HepG2 (cell line): ENCODE measurements around the gene OPRL1. TPM values are rescaled to one million over a fixed set of nuclear protein-coding genes. Genes with fewer than 3 reads are reported as not detected.

Experiments used
- ATM ChIP-seq: fragments of 450-650 bp; IDR thresholded peaks from 2 replicates; pipeline ENCODE4 v1.7.1; 2017; ENCODE audit warnings: mild to moderate bottlenecking, borderline replicate concordance
- CC2D1A ChIP-seq: sonication (generic); formaldehyde crosslinking; IDR thresholded peaks from 2 replicates; pipeline ENCODE4 v1.8.1; 2023; ENCODE audit warnings: mild to moderate bottlenecking, missing genetic modification reagents
- DPF2 ChIP-seq: sonication (generic); formaldehyde crosslinking; IDR thresholded peaks from 2 replicates; pipeline ENCODE4 v1.4.0; 2020; ENCODE audit warnings: mild to moderate bottlenecking, low read depth, missing genetic modification reagents, borderline replicate concordance
- FOXO1 ChIP-seq: sonication (generic); formaldehyde crosslinking; IDR thresholded peaks from 2 replicates; pipeline ENCODE4 v1.4.0; 2020; ENCODE audit warnings: missing genetic modification reagents
- HDAC2 ChIP-seq: sonication (generic); formaldehyde crosslinking; IDR thresholded peaks from 2 replicates; pipeline ENCODE4 v1.4.0; 2020; ENCODE audit warnings: missing genetic modification reagents
- HHEX ChIP-seq: IDR thresholded peaks from 2 replicates; pipeline ENCODE4 v1.6.1; 2016; ENCODE audit warnings: control low read depth
- HIC2 ChIP-seq: sonication (generic); formaldehyde crosslinking; IDR thresholded peaks from 2 replicates; pipeline ENCODE4 v1.9.0; 2022; ENCODE audit warnings: low read depth, missing genetic modification reagents
- HMGXB4 ChIP-seq, 2 experiments: sonication (generic) in 1 of 2; formaldehyde crosslinking in 1 of 2; IDR thresholded peaks; 2 replicates each; pipeline versions ENCODE4 v1.4.0 to v1.6.1; 2018 to 2020; ENCODE audit warnings: missing genetic modification reagents in 2 of 2, borderline replicate concordance in 1 of 2, low read depth in 1 of 2, mild to moderate bottlenecking in 1 of 2, missing biosample characterization in 1 of 2
- HNRNPL ChIP-seq: fragments of 200-400 bp; formaldehyde crosslinking; IDR thresholded peaks from 2 replicates; pipeline ENCODE4 v1.6.1; 2017; ENCODE audit warnings: mild to moderate bottlenecking, low read depth, low read length
- KDM6A ChIP-seq: IDR thresholded peaks from 2 replicates; pipeline ENCODE4 v1.6.1; 2016; ENCODE audit warnings: low read depth
- KMT2B ChIP-seq: IDR thresholded peaks from 2 replicates; pipeline ENCODE4 v1.6.1; 2016; ENCODE audit warnings: missing genetic modification reagents, missing compliant biosample characterization
- MED8 ChIP-seq: sonication (generic); formaldehyde crosslinking; IDR thresholded peaks from 2 replicates; pipeline ENCODE4 v1.8.1; 2023; ENCODE audit warnings: mild to moderate bottlenecking, missing genetic modification reagents; ENCODE audit not compliant: insufficient replicate concordance
- MIXL1 ChIP-seq: IDR thresholded peaks from 2 replicates; pipeline ENCODE4 v1.6.1; 2016
- MLLT10 ChIP-seq: sonication (generic); formaldehyde crosslinking; IDR thresholded peaks from 2 replicates; pipeline ENCODE4 v1.4.0; 2020; ENCODE audit warnings: missing genetic modification reagents
- NR2F1 ChIP-seq, 2 experiments: fragments of 450-650 bp in 1 of 2; formaldehyde crosslinking in 1 of 2; IDR thresholded peaks; 2 replicates each; pipeline versions ENCODE4 v1.5.0 to v1.6.1; 2016 to 2020; ENCODE audit warnings: mild to moderate bottlenecking in 1 of 2, missing compliant biosample characterization in 1 of 2, missing genetic modification reagents in 1 of 2, moderate library complexity in 1 of 2
- PCBP1 ChIP-seq: fragments of 200-400 bp; formaldehyde crosslinking; IDR thresholded peaks from 2 replicates; pipeline ENCODE4 v1.6.1; 2017; ENCODE audit warnings: mild to moderate bottlenecking, low read depth, low read length, borderline replicate concordance
- PTBP1 ChIP-seq: fragments of 200-400 bp; formaldehyde crosslinking; IDR thresholded peaks from 2 replicates; pipeline ENCODE4 v1.6.1; 2018; ENCODE audit warnings: low read length, low read depth; ENCODE audit not compliant: poor library complexity, severe bottlenecking
- SALL2 ChIP-seq: sonication (generic); formaldehyde crosslinking; IDR thresholded peaks from 2 replicates; pipeline ENCODE4 v1.8.1; 2023; ENCODE audit warnings: mild to moderate bottlenecking, missing genetic modification reagents, inconsistent platforms
- SMAD9 ChIP-seq: sonication (generic); formaldehyde crosslinking; IDR thresholded peaks from 2 replicates; pipeline ENCODE4 v1.5.1; 2020; ENCODE audit warnings: mild to moderate bottlenecking, missing genetic modification reagents
- SPEN ChIP-seq: sonication (generic); formaldehyde crosslinking; IDR thresholded peaks from 2 replicates; pipeline ENCODE4 v1.5.1; 2020; ENCODE audit warnings: low read depth, mild to moderate bottlenecking, missing genetic modification reagents
- TAF15 ChIP-seq: fragments of 200-400 bp; formaldehyde crosslinking; IDR thresholded peaks from one replicate; pipeline ENCODE4 v1.6.1; 2018; ENCODE audit warnings: mild to moderate bottlenecking, low read depth, low read length; ENCODE audit not compliant: poor library complexity, severe bottlenecking
- ZNF136 ChIP-seq: sonication (generic); formaldehyde crosslinking; IDR thresholded peaks from 2 replicates; pipeline ENCODE4 v1.8.1; 2022; ENCODE audit warnings: low read depth, mild to moderate bottlenecking, moderate library complexity, missing genetic modification reagents
- ZNF280B ChIP-seq: sonication (generic); formaldehyde crosslinking; IDR thresholded peaks from 2 replicates; pipeline ENCODE4 v1.5.0; 2020; ENCODE audit warnings: missing genetic modification reagents, mild to moderate bottlenecking, borderline replicate concordance
- ZNF773 ChIP-seq: sonication (generic); formaldehyde crosslinking; IDR thresholded peaks from 2 replicates; pipeline ENCODE4 v1.4.0; 2020; ENCODE audit warnings: missing genetic modification reagents, borderline replicate concordance
- ZSCAN29 ChIP-seq: sonication (generic); formaldehyde crosslinking; conservative IDR thresholded peaks from 2 replicates; pipeline ENCODE4 v1.4.0; 2020; ENCODE audit warnings: mild to moderate bottlenecking, missing genetic modification reagents
- polyA plus RNA-seq, 8 experiments: library from polyadenylated mRNA; depleted of rRNA in 3 of 8; stranded (reverse) in 7 of 8; unstranded in 1 of 8; fragments of >200 nt; fragmentation: Illumina TruSeq in 4 of 8; extraction: Trizol in 4 of 8; gene quantifications; 2 replicates each; pipeline versions ENCODE4 v1.2.1 to v1.2.3, GENCODE V29; 2011 to 2016; ENCODE audit warnings: low read depth in 4 of 8, missing spikeins in 1 of 8, mixed read lengths in 1 of 8; ENCODE audit not compliant: insufficient read depth in 1 of 8
- total RNA-seq, 5 experiments: library from RNA; depleted of rRNA; stranded (reverse); fragments of >200 nt; fragmentation: Illumina TruSeq; extraction: Trizol; gene quantifications; 2 replicates each; pipeline ENCODE4 v1.2.3, GENCODE V29; 2016; ENCODE audit warnings: low read depth in 1 of 5

OPRL1 gene
- total and polyA plus RNA-seq, 2 of the 13 experiments (the other 11 are each of a cell fraction or from before 2014, with no cell fraction given), result 0.35 to 0.71 TPM

GRCh38 chr20:64055893-64056638, 23.8 kb upstream of the OPRL1 start (continued):
- TF ChIP-seq HMGXB4 (CRISPR knock-in tag; IDR thresholded peaks at IDR 0.05; ENCODE audit: borderline replicate concordance in 1 of 2, low read depth in 1 of 2) (peak; percentile 16 to 55; a peak in 3 of 4 replicates), KDM6A (CRISPR knock-in tag) (peak; percentile 57; the same call in 1 of the 2 replicates), ATM (no peak), HNRNPL (peak; percentile 81), MLLT10 (no peak), MIXL1 (CRISPR knock-in tag) (peak; percentile 46; the same call in 1 of the 2 replicates), SMAD9 (CRISPR knock-in tag) (peak; percentile 28; the same call in 1 of the 2 replicates), SALL2 (CRISPR knock-in tag) (peak; percentile 21; the same call in 1 of the 2 replicates), MED8 (CRISPR knock-in tag) (peak; percentile 40), ZSCAN29 (CRISPR knock-in tag) (no peak; the same call in 1 of the 2 replicates), ZNF773 (CRISPR knock-in tag) (0 out of 2 replicates have a peak, but pooled peaks have one; percentile 55), HHEX (CRISPR knock-in tag) (no peak), DPF2 (CRISPR knock-in tag) (no peak), ZNF136 (no peak), ZNF280B (CRISPR knock-in tag) (peak; percentile 26), SPEN (CRISPR knock-in tag) (no peak), PTBP1 (no peak), PCBP1 (peak; percentile 98), HIC2 (CRISPR knock-in tag) (peak; percentile 60; the same call in 1 of the 2 replicates), HDAC2 (peak; percentile 91), TAF15 (no peak), KMT2B (CRISPR knock-in tag) (peak; percentile 32; the same call in 1 of the 2 replicates), NR2F1 (CRISPR knock-in tag; IDR thresholded peaks at IDR 0.05) (0 out of 4 replicates have a peak, but pooled peaks of 1 of the 2 experiments have one; percentile 21), CC2D1A (CRISPR knock-in tag) (0 out of 2 replicates have a peak, but pooled peaks have one; percentile 85), FOXO1 (CRISPR knock-in tag) (0 out of 2 replicates have a peak, but pooled peaks have one; percentile 31)
